GM04504 (cell line): ENCODE data around the gene ELMO1.

Experiments
- DNase-seq: peaks from one replicate; pipeline ENCODE4 v3.0.0-alpha.2; 2012; ENCODE audit warnings: low read depth

Gene ELMO1

GRCh38 chr7:36943591-36944435 is 504.9 kb downstream of the ELMO1 start:
- DNase-seq = no peak

GRCh38 chr7:36942955-36943354 is 505.7 kb downstream of the ELMO1 start:
- DNase-seq = no peak

- no peak for DNase-seq
Observed at GRCh38 chr7:36942541-36942940, 506.1 kb downstream of the ELMO1 start.

GRCh38 chr7:36942025-36942424 is 506.6 kb downstream of the ELMO1 start:
- no peak for DNase-seq

GRCh38 chr7:36941359-36941758 is 507.3 kb downstream of the ELMO1 start:
- no peak for DNase-seq

GRCh38 chr7:36939816-36940215 is 508.8 kb downstream of the ELMO1 start:
- no peak for DNase-seq

GRCh38 chr7:36937754-36938563 is 510.7 kb downstream of the ELMO1 start:
- no peak for DNase-seq

- no peak for DNase-seq
Observed at GRCh38 chr7:36931892-36932291, 516.8 kb downstream of the ELMO1 start.

GRCh38 chr7:36929791-36930190 is 518.9 kb downstream of the ELMO1 start:
- DNase-seq = no peak

GRCh38 chr7:36928718-36929117 is 519.9 kb downstream of the ELMO1 start:
- no peak for DNase-seq

- no peak for DNase-seq
Observed at GRCh38 chr7:36928311-36928710, 520.4 kb downstream of the ELMO1 start.

- no peak for DNase-seq
Observed at GRCh38 chr7:36925691-36926090, 523.0 kb downstream of the ELMO1 start.

- DNase-seq = no peak
Observed at GRCh38 chr7:36925207-36925606, 523.5 kb downstream of the ELMO1 start.

- DNase-seq = no peak
Observed at GRCh38 chr7:36923943-36924436, 524.7 kb downstream of the ELMO1 start.

- no peak for DNase-seq
Observed at GRCh38 chr7:36923185-36923584, 525.5 kb downstream of the ELMO1 start.

GRCh38 chr7:36920433-36920832 is 528.2 kb downstream of the ELMO1 start:
- no peak for DNase-seq

GRCh38 chr7:36919738-36920137 is 528.9 kb downstream of the ELMO1 start:
- DNase-seq = no peak

GRCh38 chr7:36918591-36918990 is 530.1 kb downstream of the ELMO1 start:
- DNase-seq = no peak

- no peak for DNase-seq
Observed at GRCh38 chr7:36916619-36917018, 532.0 kb downstream of the ELMO1 start.

- DNase-seq = no peak
Observed at GRCh38 chr7:36916116-36916515, 532.5 kb downstream of the ELMO1 start.

- DNase-seq = no peak
Observed at GRCh38 chr7:36911788-36912187, 536.9 kb downstream of the ELMO1 start.

GRCh38 chr7:36910859-36911258 is 537.8 kb downstream of the ELMO1 start:
- no peak for DNase-seq

GRCh38 chr7:36910401-36910800 is 538.3 kb downstream of the ELMO1 start:
- DNase-seq = no peak
